HG03457 (cell line): ENCODE data around the gene ACTG2.
"Not testable (repeated sequence)": the region's sequence is repeated elsewhere in the genome, so short reads cannot be mapped to it uniquely, and the experiment has no call there.

ENCODE experiments used
- ATAC-seq: cut with Tn5 transposase; IDR thresholded peaks from one replicate; pipeline ENCODE4 v1.9.1; 2021; ENCODE audit warnings: moderate number of reproducible peaks; ENCODE audit not compliant: unreplicated experiment

The ACTG2 gene

DNA sequence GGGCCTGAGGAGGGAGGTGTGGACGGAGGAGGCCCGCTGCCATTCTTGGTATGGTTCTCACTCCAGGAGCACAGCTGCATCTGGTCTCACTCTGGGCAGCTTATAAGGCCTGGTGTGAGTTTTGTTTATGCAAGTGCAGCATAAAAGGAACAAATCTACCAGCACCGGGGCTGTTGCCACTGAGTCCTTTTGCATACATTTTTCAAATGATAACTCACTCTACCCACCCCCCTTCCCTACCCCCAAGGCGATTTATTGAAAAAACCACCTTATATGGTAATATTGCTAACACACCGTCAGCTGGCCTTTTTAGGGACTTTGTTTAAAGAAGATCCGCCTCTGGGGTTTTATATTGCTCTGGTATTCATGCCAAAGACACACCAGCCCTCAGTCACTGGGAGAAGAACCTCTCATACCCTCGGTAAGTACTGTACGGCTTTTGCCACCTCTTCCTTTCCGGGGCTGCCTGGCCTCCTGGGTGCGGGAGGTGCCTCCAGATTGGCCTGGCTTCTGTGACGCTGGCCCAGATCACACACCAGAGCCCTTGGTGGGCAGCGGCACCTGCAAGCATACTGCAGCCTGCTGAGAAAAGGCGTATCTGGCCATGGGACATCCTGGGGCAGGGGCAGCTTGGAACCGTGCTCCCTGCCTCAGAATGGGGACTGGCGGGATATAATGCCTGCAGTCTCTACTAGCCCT, at the start of gene ACTG2:
Gene ACTG2 (plus strand): TSS at position 378 of the 699 bp plus-strand sequence. CDS start 8,304 bp downstream, outside the sequence.
- no peak for ATAC-seq

DNA sequence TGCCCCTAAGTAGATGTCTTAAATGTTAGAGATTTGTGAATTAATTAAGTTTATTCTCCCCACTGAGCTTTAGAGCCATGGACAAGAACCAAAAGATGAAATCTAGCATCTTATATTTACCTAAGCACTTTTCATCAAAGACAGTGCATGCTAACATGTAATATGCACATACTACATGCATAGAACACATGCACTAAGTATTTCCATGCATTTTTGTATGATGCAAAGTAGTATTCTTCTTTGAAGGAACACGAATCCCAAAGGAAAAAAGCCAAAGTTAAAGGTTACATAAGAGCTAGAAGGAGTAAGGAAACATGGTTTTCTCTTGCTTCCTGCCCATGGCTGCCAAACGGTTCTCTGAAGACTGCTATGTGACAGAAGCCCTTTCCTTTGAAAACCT, 48.7 kb upstream of the ACTG2 start:
- ATAC-seq, result no peak

DNA sequence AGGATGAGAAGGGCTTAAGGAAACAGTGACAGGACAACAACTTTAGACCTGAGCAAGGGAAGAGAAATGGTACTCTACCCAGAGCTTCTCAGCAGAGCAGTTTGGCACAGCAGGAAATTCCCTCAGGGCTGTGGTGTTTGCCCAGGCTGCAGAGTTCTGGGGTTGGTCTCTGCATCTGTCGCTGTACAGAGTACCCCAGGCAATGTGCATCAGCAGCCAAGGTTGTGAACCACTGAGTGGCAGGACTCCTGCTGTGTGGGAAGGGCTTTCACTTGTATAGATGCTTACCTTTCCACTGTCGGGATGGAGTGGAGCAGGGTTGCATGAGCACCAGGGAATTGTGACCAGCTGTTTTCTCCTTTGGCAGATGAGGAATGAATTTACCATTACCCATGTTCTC, 42.8 kb upstream of the ACTG2 start:
- no peak for ATAC-seq

DNA sequence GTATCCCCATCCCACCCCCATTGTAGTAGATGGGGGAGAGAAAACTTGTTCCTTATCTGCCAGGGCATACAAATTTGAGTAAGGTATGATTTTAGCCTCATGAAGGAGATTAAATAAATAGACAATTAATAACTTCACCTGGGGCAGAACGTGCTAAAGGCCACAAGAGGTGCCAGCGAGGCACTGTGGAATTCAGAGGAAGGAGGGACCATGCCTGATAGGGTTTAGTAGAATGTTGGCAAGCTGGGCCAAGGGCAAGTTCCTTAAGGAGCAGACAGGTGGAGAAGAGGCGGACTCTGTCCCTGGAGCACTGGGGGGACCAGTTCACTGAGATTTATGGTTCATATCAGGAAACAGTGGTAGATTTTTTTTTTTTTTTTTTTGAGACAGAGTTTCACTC, 41.5 kb upstream of the ACTG2 start:
- ATAC-seq, result no peak

DNA sequence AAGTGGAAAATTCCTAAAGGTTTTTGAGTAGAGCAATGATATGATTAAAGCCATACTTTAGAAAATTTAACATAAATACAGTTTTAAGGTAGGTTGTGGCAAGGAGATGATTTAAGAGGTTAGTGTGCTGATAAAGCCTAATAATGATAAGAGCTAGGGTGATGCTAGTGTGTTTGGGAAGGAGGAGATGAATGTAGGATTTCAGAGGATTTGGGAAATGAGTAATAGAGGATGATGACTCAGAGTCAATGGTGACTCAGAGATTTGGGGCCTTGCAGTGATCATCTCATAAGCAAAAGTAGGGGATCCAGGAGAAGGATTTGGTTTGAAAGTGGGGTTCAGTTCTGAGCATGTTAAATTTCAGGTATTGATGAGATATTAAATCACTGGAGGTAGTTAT, 40.8 kb upstream of the ACTG2 start:
- no peak for ATAC-seq

DNA sequence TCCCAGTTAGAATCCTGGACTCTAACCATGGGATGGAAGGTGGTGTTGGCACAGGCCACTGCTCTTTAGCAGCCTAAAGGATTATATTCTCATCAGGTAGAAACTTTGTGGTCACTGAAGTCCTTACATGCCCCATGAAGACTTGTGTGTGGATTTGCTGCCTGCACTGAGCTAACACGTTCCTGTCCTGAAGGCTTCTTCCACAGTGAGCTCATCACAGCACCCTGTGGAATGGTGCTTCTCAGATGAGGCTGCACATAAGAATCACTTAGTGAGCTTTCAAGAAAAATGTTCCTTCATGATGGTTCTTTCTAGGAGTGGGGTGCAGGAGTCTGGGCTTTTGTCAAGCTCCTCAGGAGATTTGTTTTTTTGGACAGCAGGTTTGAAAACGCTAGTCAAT, 37.3 kb upstream of the ACTG2 start:
- ATAC-seq, result no peak

DNA sequence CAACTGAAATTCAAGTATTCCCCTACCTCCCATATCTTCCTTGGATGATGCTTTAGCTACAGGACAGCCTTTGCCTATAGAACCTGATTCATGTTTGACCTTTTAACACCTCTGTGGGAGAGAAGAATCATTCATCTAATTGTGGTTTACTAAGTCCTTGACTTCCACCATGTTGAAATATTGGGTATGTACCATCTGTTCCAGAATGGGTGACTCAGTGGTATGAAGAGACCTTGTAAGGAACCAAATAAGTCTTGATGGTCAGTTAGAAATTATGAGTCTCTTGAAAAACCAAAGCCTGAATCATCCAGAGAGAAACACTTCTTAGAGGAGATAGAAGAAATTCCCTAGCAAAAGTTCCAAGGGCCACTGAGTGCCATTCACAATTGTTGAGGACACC, 36.6 kb upstream of the ACTG2 start:
- no peak for ATAC-seq

DNA sequence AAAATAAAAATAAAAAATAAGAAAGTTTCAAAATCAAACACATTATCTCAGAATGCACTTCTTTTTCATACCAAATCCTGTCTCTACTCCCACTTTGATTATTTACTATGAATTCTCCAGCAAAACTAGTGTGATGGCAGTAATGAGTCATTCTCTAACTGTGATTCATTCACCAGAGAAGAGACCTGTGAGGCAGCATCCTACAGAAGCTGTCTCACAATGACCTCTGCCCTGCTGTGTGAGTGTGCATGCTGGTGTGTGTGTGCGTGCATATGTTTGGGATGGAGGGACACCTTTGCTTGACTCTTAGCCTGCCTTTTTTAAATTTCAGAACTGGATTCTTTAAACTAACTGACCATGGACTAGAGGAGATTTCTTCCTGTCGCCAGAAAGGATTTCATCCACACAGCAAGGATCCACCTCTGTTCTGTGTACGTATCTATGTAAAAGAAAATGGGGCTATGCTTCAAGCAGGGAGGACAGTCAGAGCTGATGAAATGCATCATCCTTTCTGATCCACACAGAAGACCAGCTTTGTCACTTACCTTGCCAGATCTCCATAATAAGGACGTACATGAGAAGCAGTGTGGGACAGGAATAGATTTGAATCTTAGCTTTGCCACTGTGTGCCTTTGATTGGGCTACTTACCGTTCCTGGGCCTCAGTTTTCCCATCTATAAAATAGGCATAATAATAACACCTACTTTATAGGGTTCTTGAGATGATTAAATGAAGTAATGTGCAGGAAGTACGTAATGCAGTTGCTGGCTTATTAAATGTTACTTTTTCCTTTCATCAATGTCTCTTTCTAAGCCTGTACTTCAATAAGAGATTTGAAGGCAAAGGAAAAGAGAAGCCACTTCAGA, 32.9 kb upstream of the ACTG2 start:
- no peak for ATAC-seq

DNA sequence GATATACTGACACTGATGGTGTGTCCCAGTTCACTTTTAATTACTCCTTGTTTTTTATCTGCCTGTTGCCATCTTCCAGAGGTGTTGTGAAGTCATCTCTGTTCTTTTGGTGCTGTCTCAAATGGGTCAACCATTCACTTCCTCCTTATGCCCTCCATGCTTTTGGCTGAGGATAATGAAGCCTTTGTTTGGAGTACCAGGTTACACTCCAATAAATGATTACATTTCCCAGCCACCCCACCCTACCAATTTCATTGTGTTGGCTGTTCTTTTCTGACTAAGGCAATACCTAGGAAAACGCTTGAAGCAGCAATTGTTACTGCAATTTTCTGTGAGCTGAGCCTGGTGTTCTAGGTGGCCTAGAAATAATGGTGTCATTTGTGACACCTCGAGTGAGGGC, 29.8 kb upstream of the ACTG2 start:
- ATAC-seq, result no peak

DNA sequence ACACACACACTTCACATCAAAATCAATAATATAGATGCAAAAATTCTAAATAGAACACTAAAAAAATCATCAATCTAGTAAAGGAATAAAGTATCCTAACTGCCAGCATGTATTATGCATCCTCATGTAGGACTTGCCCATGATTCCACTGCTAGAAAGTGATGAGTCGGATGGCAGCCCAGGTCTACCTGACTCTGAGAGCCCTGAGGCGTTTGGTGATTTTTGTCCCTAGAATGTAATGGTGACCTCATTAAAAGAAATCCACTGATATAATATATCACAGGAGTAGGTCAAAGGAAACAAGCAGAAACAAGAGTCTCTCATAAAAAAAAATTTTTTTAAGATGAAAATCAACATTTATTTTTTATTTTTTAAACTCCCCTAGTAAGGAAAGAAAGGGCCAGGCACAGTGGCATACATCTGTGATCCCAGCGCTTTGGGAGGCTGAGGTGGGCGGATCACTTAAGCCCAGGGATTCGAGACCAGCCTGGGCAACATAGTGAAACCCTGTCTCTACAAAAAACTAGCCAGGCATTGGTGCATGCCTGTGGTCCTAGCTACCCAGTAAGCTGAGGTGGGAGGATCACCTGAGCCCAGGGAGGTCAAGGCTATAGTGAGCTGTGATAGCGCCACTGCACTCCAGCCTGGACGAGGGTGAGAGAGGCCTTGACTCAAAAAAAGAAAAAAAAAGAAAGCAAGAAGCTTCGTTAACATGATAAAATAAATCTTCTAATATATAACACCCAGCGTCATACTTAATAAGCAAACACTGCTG, 24.4 kb upstream of the ACTG2 start:
- ATAC-seq, result no peak

DNA sequence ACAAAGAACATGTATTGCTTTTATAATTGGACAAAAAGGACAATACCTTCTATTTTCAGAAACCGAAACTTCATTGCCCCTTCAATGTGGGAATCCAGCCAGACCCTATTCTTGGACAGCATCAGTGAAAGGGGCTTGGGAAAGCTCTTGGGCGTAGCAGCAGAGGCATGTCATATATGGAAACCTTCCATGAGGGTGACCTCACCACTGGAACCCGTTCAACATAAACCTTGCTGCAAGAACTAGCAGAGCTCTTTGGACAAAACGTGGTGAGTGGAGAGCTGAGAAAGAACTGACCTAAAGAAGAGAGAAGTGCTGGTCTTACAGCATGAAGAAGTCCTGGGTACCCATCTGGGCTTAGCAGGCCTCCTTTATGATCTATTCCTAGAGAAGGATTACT, 22.7 kb upstream of the ACTG2 start:
- no peak for ATAC-seq

DNA sequence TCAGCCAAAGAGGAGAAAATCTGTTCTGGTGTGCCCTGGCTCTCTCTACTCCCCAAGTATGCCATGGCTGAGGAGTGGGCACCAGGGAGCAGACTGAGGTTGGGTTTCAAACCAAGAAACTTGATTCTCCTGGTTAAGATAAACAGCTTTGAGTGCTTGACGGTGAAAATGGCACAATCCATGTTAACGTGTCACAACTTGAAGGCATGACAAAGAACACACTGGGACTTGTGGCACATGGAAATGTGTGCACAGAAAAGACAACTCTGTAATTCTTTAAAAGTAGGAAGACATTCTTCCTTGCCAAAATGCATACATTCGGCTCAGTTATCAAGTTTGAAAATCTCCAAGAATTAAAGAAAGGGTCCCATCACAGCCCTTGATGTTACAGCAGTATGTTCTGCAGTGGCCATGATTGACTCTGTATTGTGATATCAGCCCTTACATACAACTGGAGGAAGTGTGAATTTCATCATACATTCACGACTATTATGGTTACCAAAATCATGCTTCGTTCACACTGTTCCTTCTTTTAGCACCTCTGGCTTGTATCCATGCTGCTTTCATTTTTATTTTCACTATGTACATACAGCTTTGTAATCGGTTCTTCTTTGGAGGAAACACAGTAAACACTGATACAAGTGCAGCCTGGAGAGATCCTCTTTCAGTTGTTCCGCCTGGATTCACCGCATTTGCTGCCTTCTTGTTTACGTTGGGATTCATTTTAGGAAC, 15.6 kb upstream of the ACTG2 start:
- ATAC-seq, result no peak

DNA sequence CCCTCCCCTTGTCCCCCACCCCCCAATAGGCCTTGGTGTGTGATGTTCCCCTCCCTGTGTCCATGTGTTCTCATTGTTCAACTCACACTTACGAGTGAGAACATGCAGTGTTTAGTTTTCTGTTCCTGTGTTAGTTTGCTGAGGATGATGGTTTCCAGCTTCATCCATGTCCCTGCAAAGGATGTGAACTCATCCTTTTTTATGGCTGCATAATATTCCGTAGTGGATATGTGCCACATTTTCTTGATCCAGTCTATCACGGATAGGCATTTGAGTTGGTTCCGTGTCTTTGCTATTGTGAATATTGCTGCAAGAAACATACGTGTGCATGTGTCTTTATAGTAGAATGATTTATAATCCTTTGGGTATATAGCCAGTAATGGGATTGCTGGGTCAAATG, 14.8 kb upstream of the ACTG2 start:
- not testable (repeated sequence) for ATAC-seq

DNA sequence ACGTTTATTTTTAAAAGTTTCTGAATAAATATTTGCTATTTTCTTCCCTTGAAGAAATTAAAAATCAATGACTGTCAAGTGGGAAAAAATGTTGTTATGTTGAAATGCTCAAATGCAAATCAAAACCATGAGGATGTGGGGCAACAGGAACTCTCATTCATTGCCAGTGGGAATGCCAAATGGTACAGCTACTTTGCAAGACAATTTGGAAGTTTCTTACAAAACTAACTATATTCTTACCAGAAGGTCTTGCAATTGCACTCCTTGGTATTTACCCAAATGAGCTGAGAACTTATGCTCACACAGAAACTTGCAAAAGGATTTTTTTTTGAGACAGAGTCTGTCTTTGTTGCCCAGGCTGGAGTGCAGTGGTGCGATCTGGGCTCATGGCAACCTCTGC, 7.4 kb upstream of the ACTG2 start:
- no peak for ATAC-seq

DNA sequence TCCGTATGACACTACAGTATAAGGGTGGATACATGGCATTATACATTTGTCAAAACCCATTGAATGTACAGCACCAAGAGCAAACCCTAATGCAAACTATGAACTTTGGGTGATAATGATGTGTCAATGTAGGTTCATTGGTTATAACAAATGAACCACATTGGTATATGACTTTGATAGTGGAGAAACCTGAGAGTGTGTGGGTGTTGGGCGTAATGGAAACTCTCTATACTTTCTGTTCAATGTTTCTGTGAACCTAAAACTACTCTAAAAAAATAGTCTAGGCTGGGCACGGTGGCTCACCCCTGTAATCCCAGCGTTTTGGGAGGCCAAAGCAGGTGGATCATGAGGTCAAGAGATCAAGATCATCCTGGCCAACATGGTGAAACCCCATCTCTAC, 6.5 kb upstream of the ACTG2 start:
- no peak for ATAC-seq

DNA sequence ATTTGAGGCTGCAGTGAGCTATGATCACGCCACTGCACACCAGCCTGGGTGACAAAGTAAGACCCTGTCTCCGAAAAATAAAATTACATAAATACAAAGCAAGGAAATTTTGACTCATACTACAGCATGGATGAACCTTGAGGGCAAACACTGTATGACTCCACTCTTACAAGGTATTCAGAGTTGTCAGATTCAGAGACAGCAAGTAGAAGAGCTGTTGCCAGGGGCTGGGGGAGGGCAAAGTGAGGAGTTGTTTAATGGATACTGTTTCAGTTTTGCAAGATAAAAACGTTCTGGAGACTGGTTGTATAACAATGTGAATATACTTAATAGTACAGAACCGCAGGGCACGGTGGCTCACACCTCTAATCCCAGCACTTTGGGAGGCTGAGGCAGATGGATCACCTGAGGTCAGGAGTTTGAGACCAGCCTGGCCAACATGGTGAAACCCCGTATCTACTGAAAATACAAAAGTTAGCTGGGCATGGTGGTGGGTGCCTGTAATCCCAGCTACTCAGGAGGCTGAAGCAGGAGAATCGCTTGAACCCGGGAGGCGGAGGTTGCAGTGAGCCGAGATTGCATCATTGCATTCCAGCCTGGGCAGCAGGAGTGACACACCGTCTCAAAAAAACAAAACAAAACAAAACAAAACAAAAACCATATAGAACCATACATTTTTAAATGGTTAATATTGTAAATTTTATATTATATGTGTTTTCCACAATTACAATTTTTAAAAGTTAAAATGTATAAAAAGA, 5.0 kb upstream of the ACTG2 start:
- not testable (repeated sequence) for ATAC-seq

DNA sequence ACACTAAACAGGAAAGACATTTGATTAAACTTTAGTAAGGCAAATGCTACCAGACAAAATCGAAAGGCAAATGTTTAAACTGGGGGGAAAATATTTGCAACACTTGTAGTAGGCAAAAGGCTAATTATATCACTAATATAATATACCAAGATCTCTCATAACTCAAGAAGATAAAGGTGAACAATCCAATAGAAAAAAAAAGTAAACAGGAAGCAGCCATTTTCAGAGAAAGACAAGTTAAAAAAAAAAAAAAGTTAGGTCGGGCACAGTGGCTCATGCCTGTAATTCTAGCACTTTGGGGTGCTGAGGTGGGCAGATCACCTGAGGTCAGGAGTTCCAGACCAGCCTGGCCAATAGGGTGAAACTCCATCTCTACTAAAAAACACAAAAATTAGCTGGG, 4.4 kb upstream of the ACTG2 start:
- no peak for ATAC-seq

DNA sequence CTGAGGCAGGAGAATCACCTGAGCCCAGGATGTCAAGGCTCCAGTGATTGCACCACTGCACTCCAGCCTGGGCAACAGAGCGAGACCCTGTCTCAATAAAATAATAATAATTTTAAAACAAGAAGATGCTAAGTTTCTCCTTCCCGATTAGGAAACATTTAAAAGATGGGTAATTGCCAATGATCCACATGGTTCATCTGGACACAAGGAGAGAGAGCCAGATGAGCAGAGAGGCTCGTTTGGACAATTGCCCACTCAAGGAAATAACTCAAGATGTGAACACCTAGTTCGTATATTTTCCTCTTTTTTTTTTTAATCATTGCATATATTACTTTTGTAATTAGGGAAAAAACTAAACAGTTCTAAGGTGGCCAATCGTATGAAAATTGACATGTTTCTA, 3.6 kb upstream of the ACTG2 start:
- no peak for ATAC-seq

DNA sequence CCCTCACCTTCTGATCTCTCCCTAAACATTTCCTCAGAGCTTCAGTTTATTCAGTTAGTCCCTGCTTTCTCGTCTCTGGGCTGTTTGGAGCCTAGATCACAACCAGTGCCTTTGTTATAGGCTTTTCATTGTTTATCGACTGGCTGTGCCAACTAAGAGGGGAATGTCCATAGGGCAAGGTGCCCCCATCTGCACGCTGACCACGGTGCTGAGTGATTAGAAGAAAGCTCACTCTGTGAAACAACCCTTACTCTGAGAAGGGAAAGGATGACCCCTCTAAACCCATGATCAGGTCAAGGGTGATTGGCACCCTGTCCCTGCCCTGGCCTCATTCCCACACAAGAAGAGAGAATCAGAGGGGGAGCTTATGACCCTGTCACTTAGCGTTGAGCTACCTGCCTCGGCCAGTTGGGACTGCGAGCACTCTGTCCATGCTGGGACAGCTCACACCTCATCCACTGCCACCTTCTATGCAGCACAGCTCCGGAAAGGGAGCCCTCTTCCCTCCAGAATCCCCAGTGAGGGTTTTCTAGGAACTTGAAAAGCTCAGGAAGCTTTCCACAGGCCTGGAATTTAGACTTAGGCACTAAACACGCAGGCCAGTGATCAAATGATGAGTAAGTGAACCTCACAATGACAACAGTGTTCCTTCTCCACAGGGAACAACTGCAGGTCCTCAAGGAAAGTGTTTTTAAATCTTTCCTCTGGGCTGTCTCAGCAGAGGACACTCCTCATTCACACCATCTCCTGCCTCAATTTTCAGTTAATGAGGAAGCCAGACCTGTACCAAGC, 2.3 kb upstream of the ACTG2 start:
- ATAC-seq, result no peak
